Hepatocyte (in vitro differentiated cells): ENCODE data around the gene SMTN.
"Not testable (repeated sequence)": the region's sequence is repeated elsewhere in the genome, so short reads cannot be mapped to it uniquely, and the experiment has no call there.

Experiments used
- CTCF ChIP-seq: fragments of 200-600 bp; sonication (generic); IDR thresholded peaks from 2 replicates; pipeline ENCODE4 v1.5.1; 2016; ENCODE audit warnings: antibody characterized with exemption, mild to moderate bottlenecking; ENCODE audit not compliant: poor library complexity
- EZH2 ChIP-seq: fragments of 200-600 bp; sonication (generic); IDR thresholded peaks from 2 replicates; pipeline ENCODE4 v1.6.1; 2016; ENCODE audit warnings: antibody characterized with exemption, mild to moderate bottlenecking, borderline replicate concordance

- not testable (repeated sequence) for TF ChIP-seq CTCF, EZH2
Observed at GRCh38 chr22:31078389-31078788, 2.7 kb upstream of the SMTN start.
